ENCODE measurements around the gene MRPL1.

The MRPL1 gene

DNA sequence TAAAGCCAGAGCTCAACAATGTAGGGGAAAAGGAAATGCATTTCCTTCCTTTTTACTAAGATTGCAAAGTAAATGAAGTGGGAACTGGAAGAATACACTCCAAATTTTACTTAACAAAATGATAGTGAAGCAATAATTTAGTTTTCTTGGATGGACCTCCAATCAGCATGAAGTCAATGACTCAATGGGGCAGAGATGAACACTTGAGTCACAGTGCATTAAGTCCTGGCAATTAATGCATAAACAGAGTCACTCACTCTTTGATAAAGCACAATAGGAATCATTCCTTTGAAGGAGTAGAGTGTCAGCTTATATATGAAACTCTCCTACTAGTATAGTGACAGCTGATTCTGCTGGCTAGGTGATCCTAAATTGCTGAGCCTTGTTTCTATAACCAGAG is 127.8 kb downstream of the MRPL1 start:
- no peak for DNase-seq

- no peak for DNase-seq
Measured at GRCh38 chr4:77990904-77991358, 128.3 kb downstream of the MRPL1 start.

- no peak for DNase-seq
Measured at GRCh38 chr4:77992581-77992980, 130.0 kb downstream of the MRPL1 start.

DNA sequence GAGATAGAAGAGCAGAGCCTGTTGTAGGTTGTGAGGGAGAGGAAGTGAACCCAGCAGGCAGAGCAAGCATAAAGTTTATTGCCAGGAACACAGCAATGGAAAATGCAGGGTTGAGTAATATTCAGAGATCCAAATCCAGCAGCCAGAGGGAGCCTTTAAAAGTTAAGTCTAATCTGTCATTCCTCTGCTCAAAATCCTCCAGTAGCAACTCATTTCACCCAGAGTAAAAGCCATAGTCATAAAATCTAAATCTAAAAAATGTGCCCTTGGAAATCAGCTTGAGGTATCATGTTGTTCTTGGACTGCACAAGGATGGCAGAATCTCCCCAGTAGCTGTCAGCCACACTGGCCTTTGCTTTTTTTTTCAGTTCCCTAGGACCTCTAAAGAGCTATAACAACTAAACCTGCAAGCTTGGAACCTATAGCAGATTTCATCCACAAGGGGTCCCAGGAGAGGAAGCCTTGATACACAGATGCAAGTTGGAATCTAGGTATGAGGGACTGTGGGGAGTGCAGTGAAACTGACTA is 131.6 kb downstream of the MRPL1 start:
- no peak for DNase-seq

GRCh38 chr4:77996076-77996475 is 133.4 kb downstream of the MRPL1 start:
- no peak for DNase-seq

- no peak for DNase-seq
Measured at GRCh38 chr4:78001531-78001930, 138.9 kb downstream of the MRPL1 start.

GRCh38 chr4:78002260-78002659 is 139.6 kb downstream of the MRPL1 start:
- DNase-seq: no peak

All from CD4-positive, alpha-beta T cell treated with Interleukin-6 for 4 hours (primary cell).